Effector memory CD8-positive, alpha-beta T cell (primary cell): ENCODE measurements around the gene FAT2.

Experiments used
- ATAC-seq: fragments of 150-1000 bp; cut with Tn5 transposase; replicated peaks from 2 replicates; pipeline ENCODE4 v1.10.0; 2021; ENCODE audit warnings: mild to moderate bottlenecking, moderate library complexity
- DNase-seq, 3 experiments: peaks; one replicate each; pipeline ENCODE4 v3.0.0; 2021
- H3K27ac Mint-ChIP-seq, 2 donors: one replicate each; pipeline ENCODE4 v1.8.0; 2022; ENCODE audit warnings: mild to moderate bottlenecking in 2 of 2, mixed read lengths in 2 of 2, moderate library complexity in 2 of 2
- H3K27me3 Mint-ChIP-seq, 2 donors: one replicate each; pipeline ENCODE4 v1.8.0; 2022; ENCODE audit warnings: mixed read lengths in 2 of 2
- H3K36me3 Mint-ChIP-seq: one replicate; pipeline ENCODE4 v1.8.0; 2022; ENCODE audit warnings: mild to moderate bottlenecking, moderate library complexity, mixed read lengths; ENCODE audit not compliant: insufficient read depth
- H3K4me1 Mint-ChIP-seq, 2 donors: one replicate each; pipeline ENCODE4 v1.8.0; 2022; ENCODE audit warnings: low read depth in 2 of 2, mixed read lengths in 2 of 2
- H3K4me3 Mint-ChIP-seq, 2 donors: one replicate each; pipeline ENCODE4 v1.8.0; 2022; ENCODE audit warnings: mild to moderate bottlenecking in 2 of 2, mixed read lengths in 2 of 2, moderate library complexity in 2 of 2
- H3K9me3 Mint-ChIP-seq, 2 donors: one replicate each; pipeline ENCODE4 v1.8.0; 2022; ENCODE audit warnings: mixed read lengths in 2 of 2
- total RNA-seq, 9 experiments: gene quantifications; one replicate each; lab custom pipeline; 2026; lab: John Stamatoyannopoulos, UW

FAT2 gene, protein sequence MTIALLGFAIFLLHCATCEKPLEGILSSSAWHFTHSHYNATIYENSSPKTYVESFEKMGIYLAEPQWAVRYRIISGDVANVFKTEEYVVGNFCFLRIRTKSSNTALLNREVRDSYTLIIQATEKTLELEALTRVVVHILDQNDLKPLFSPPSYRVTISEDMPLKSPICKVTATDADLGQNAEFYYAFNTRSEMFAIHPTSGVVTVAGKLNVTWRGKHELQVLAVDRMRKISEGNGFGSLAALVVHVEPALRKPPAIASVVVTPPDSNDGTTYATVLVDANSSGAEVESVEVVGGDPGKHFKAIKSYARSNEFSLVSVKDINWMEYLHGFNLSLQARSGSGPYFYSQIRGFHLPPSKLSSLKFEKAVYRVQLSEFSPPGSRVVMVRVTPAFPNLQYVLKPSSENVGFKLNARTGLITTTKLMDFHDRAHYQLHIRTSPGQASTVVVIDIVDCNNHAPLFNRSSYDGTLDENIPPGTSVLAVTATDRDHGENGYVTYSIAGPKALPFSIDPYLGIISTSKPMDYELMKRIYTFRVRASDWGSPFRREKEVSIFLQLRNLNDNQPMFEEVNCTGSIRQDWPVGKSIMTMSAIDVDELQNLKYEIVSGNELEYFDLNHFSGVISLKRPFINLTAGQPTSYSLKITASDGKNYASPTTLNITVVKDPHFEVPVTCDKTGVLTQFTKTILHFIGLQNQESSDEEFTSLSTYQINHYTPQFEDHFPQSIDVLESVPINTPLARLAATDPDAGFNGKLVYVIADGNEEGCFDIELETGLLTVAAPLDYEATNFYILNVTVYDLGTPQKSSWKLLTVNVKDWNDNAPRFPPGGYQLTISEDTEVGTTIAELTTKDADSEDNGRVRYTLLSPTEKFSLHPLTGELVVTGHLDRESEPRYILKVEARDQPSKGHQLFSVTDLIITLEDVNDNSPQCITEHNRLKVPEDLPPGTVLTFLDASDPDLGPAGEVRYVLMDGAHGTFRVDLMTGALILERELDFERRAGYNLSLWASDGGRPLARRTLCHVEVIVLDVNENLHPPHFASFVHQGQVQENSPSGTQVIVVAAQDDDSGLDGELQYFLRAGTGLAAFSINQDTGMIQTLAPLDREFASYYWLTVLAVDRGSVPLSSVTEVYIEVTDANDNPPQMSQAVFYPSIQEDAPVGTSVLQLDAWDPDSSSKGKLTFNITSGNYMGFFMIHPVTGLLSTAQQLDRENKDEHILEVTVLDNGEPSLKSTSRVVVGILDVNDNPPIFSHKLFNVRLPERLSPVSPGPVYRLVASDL (N-terminal part only)
- 0 to 0.10 (median 0) reads per million in 9 experiments for total RNA-seq

DNA sequence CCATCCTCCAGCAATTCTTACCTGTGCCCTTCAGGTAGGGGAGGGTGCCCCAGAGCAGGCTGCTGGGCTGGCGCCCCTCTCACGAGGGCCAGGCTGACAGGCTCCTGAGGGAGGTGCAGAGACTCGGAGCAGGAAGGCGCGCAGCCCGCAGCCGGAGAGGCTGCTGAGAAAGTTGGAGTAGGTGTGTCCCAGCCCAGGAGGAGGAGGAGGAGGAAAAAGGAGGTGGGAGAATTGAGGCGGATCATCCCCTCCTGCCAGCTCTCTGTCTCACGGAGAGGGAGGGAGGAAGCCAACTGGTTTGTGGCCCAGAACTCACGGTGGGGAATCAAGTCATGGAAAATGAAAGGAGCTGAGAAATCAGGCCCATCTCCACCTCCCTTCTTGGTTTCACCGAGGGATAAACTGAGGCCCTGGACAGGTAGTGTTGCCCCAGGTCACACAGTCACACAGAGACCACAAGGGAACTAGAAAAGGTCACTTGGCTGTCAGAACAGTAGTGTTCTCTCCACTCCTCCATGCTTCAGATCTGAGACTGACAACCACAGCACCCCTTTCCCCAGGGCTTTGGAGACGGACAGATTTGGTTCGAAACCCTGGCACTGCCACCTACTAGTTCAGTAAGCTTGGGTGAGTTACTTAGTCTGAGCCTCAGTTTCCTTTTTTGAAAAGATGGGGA, at the start of gene FAT2:
TSS of gene FAT2 (minus strand) at position 188 of the 676 bp plus-strand sequence. CDS start 22,400 bp downstream, outside the sequence.
- Mint-ChIP-seq H3K4me3 (no peak within 1 kb of the TSS), H3K4me1 (peaks cover 0 to 2% of the 10 kb centered on the region in 2 donors), H3K36me3 (peaks cover 2% of the 10 kb centered on the region), H3K9me3 (no peaks in the 10 kb centered on the region), H3K27me3 (peaks cover 6 to 16% of the 10 kb centered on the region in 2 donors), H3K27ac (no peak within 1 kb of the TSS)
- ATAC-seq (no peak), DNase-seq (no peak)

DNA sequence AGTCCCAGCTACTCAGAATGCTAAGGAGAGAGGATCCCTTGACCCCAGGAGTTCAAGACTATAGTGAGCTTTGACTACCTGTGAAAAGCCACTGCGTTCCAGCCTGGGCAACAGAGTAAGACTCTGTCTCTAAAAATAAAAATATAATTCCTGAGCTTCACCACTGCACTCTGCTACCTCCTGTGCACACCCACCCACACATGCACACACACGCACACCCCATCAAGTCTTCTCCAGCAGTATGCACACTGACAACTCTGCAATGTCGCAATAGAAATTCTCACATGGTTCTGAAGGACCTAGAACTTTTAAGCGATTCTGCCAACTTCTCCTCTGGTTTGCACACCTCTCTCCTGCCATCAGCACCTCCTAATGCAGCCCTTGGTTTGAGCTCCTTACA, 47.5 kb upstream of the FAT2 start:
- Mint-ChIP-seq H3K4me3 (no peak overlapping the region), H3K4me1 (no peaks in the 10 kb centered on the region), H3K27ac (no peak overlapping the region), H3K9me3 (no peaks in the 10 kb centered on the region), H3K36me3 (no peaks in the 10 kb centered on the region), H3K27me3 (peaks cover 13 to 42% of the 10 kb centered on the region in 2 donors)
- no peak for DNase-seq
- no peak for ATAC-seq

DNA sequence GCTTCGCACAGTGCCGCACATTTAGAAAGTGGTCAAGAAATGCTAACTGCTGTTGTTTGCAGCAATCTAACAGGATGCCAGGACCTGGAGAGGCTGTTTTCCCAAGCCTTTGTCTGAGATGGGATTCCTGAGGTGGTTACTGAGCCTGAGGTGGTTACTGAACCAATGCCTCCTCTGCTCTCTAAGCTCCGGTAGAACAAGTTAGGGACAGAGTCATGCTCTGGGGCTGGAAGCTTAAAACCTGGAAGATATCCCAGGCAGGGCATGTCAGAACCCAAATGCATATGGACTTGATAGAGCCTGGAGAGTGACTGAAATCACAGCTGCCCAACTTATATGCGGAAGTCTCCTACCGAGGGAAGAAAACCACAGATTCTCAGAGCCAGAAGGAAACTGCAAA, 46.5 kb upstream of the FAT2 start:
- peaks cover 13 to 51% of the 10 kb centered on the region in 2 donors for H3K27me3 Mint-ChIP-seq
- no peak for ATAC-seq
- H3K27ac Mint-ChIP-seq = no peak overlapping the region

DNA sequence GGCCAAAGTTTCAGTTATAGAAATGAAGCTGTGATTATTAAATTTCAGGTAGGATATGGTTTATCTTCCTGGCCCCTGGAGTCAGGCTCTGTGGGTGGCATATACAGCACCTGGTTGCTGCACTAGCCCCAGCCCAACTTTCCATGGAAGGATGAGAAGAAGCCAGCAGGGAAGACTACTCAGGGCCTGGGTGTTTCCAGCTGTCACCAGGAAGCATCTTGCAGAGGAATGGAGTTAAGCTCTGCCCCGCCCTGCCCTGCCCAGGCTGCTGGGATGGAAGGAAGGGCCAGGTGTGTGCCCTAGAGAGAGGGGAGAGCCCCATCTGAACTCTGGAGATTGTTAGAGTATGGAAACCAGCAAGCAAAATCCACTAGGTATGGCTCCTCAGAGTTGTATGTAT, 42.8 kb upstream of the FAT2 start:
- ATAC-seq = no peak
- Mint-ChIP-seq H3K36me3 (no peaks in the 10 kb centered on the region), H3K4me3 (no peak overlapping the region), H3K27me3 (peaks cover 26 to 65% of the 10 kb centered on the region in 2 donors), H3K4me1 (no peaks in the 10 kb centered on the region), H3K27ac (no peak overlapping the region), H3K9me3 (no peaks in the 10 kb centered on the region)
- no peak for DNase-seq

More for the DNA sequence above, 46.5 kb upstream of the FAT2 start:
- no peaks in the 10 kb centered on the region for H3K36me3 Mint-ChIP-seq
- no peak for DNase-seq
- no peak overlapping the region for H3K4me3 Mint-ChIP-seq
- no peaks in the 10 kb centered on the region for H3K9me3 Mint-ChIP-seq
- H3K4me1 Mint-ChIP-seq = no peaks in the 10 kb centered on the region

DNA sequence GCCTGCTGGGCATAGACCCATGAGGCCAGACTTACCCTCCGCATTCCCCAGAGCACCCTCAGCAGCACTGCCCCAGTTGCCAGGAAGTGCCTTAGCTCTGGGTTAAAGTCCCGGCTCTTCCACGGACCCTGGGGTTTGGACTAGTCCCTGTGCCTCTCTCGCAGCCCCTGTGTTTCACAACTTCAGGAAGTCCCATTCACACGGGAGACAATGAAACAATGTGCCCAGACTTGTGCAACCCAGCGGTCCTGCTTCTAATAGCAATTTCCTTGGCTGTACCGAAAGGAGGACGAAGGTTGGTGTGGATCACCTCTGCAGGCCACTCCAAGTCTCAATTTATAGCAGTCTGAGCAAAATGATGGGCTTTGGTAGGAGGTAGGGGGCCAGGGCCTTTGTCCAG, 41.8 kb upstream of the FAT2 start:
- Mint-ChIP-seq H3K27me3 (peaks cover 26 to 61% of the 10 kb centered on the region in 2 donors), H3K4me3 (no peak overlapping the region), H3K4me1 (no peaks in the 10 kb centered on the region), H3K36me3 (no peaks in the 10 kb centered on the region), H3K9me3 (no peaks in the 10 kb centered on the region), H3K27ac (no peak overlapping the region)
- ATAC-seq (no peak), DNase-seq (no peak)

DNA sequence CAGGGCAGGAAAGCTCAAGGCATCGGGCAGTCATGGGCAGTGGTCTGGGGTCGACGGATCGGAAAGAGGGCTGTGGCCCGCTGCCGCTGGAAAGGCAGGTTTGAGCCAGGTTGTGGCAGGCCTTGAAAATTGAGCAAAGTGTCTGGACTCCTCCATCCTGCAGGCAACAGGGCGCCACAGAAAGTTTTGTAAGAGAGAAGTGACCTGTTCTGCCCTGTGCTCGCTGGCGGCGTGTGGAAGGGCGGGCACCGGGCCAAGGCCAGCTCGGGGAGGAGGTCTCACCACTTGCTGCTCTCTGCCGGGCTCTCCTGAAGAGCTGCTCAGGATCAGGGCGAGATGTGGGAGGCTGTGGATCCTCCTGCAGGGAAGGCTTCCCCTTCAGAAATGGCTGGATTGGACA, 41.4 kb upstream of the FAT2 start:
- ATAC-seq = no peak
- Mint-ChIP-seq H3K4me3 (no peak overlapping the region), H3K4me1 (no peaks in the 10 kb centered on the region), H3K36me3 (no peaks in the 10 kb centered on the region), H3K27ac (no peak overlapping the region), H3K27me3 (peaks cover 28 to 61% of the 10 kb centered on the region in 2 donors), H3K9me3 (no peaks in the 10 kb centered on the region)
- DNase-seq = no peak

DNA sequence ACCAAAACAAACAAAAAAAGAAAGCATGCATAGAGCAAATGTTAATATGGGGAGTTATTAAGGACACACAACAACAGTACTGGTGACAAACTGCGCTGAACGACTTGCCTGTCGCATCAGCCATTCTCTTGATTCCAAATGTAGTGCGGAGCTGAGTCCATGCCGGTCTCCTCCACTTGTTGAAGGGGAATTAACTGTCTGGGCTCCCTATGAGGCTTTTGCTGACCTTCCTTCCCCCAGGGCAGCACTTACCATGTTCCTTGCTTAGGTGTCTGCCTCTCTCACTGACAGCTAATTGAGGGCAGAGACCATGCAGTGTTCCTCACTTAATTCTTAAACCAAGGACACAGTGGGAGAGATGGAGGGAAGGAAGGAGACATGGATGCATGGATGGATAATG, 40.8 kb upstream of the FAT2 start:
- Mint-ChIP-seq H3K9me3 (no peaks in the 10 kb centered on the region), H3K36me3 (no peaks in the 10 kb centered on the region), H3K27me3 (peaks cover 33 to 61% of the 10 kb centered on the region in 2 donors), H3K27ac (no peak overlapping the region), H3K4me1 (no peaks in the 10 kb centered on the region), H3K4me3 (no peak overlapping the region)
- DNase-seq (no peak), ATAC-seq (no peak)

DNA sequence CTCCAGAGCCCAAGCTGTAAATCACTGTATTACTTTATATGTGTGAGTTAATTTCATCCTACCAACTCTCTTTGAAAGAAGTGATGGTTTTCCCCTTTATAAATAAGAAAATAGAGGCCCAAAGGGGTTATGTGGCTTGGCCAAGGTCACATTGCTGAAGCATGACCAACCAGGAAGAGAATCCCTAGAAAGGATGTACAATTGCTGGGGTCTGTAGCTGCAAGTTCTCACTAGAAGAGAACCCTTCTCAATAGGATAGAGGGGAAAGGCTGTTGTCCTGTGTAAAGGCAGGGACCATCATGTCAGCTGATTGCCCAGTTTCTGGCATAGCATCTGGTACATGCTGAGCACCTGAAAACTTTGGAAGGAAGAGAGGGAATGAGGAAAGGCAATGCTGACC, 39.0 kb upstream of the FAT2 start:
- Mint-ChIP-seq H3K4me1 (no peaks in the 10 kb centered on the region), H3K9me3 (no peaks in the 10 kb centered on the region), H3K27me3 (peaks cover 27 to 42% of the 10 kb centered on the region in 2 donors), H3K36me3 (no peaks in the 10 kb centered on the region), H3K4me3 (no peak overlapping the region), H3K27ac (no peak overlapping the region)
- DNase-seq (no peak), ATAC-seq (no peak)

DNA sequence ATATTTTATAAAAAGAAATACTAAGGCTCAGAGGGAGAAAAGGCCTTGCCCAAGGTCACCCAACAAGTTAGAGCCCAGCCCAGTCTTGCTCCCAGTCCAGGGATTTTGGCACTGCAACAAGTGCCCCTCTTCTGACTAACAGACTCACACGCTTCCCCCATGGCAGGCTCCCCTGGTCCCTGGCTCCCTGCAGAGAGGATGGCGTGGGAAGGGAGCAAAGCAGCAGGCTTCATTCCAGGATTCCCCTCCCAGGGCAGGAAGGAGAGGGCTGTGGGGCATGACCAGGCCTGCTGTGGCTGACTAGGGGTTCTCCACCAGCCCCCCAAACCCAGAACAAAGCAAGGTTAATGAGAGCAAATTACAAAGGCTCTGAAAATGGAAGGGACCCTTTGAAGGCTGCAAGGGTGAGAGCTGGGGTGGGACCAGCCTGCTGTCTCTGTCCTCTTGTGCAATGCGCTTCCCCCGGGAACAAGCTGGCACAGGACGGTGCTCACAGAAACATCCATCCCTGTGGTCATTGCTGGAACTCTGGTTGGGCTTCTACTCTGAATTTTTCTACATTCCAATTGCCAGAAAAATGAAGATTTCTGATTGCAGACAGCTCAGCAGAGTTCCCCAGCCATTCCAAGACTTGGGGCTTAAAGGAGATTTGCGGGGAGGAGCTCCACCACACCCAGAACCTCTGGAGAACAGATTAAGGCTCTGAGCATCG, 37.1 kb upstream of the FAT2 start:
- no peak overlapping the region for H3K4me3 Mint-ChIP-seq
- H3K36me3 Mint-ChIP-seq = no peaks in the 10 kb centered on the region
- DNase-seq (no peak), ATAC-seq (no peak)
- H3K4me1 Mint-ChIP-seq = no peaks in the 10 kb centered on the region
- peaks cover 27 to 44% of the 10 kb centered on the region in 2 donors for H3K27me3 Mint-ChIP-seq
- H3K9me3 Mint-ChIP-seq = no peaks in the 10 kb centered on the region
- no peak overlapping the region for H3K27ac Mint-ChIP-seq

DNA sequence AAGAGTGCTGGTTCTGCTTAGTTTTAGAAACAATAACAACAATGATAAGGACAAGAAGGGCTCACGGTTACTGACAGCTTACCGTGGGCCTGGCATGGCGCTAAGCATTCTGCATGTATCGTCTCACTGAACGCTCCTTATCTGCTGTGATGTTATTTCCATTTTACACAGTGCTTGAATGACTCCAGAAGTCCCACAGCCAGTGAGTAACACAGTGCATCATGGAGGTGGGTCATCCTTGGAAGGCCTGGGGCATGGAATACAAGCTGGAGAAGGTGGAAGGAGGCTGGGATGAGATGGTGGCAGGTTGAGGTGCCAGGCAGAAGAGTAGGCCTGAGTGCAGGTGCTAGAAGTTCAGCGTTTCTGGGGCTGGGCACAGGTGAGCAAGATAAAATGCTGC, 36.5 kb upstream of the FAT2 start:
- no peaks in the 10 kb centered on the region for H3K36me3 Mint-ChIP-seq
- DNase-seq (no peak), ATAC-seq (no peak)
- H3K9me3 Mint-ChIP-seq = no peaks in the 10 kb centered on the region
- no peak overlapping the region for H3K27ac Mint-ChIP-seq
- peaks cover 27 to 44% of the 10 kb centered on the region in 2 donors for H3K27me3 Mint-ChIP-seq
- no peak overlapping the region for H3K4me3 Mint-ChIP-seq
- no peaks in the 10 kb centered on the region for H3K4me1 Mint-ChIP-seq

DNA sequence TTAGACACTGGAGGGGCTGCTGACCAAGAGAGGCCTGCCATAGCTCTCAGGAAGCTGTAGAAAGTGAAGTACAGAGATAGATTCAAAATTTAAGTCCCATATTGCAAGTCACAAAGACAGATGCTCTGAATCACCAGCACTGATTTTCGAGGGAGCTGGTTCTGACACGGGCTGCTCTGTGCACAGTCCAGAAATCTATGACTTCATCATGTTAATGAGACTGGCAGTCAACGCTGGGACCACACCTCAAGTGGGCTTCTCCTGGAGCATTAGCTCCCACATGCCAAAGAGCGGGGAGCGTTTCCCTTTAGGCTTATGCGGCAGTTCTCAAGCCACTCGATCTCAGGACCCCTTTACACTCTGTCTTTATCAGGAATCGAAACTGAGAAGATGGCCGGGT, 34.2 kb upstream of the FAT2 start:
- Mint-ChIP-seq H3K9me3 (no peaks in the 10 kb centered on the region), H3K4me3 (no peak overlapping the region), H3K27me3 (peaks cover 31 to 44% of the 10 kb centered on the region in 2 donors), H3K36me3 (no peaks in the 10 kb centered on the region), H3K27ac (no peak overlapping the region), H3K4me1 (no peaks in the 10 kb centered on the region)
- DNase-seq (no peak), ATAC-seq (no peak)

DNA sequence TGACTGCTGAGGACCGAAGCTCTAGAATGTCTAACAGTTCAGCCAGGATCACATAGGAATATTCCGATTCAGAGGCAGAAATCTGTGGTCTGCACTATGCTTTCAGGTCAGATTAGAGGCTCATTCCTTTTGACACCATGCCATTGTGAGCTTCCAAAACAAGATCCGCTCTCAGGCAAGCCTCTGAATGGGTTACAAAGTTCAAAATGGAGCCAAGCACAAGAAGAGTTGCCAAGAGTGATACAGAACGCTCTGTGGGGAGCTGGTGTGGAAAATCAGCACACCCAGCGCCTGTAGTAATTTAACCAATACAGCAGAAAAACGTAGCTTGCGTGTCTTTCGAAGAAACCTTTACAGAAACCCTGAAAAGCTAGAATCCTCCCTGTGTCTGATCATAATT, 33.3 kb upstream of the FAT2 start:
- Mint-ChIP-seq H3K9me3 (no peaks in the 10 kb centered on the region), H3K36me3 (no peaks in the 10 kb centered on the region), H3K4me1 (no peaks in the 10 kb centered on the region), H3K27me3 (peaks cover 27 to 47% of the 10 kb centered on the region in 2 donors), H3K27ac (no peak overlapping the region), H3K4me3 (no peak overlapping the region)
- ATAC-seq (no peak), DNase-seq (no peak)
